DOHH2 (cell line): ENCODE data around the gene PLXNA2.

Experiments
- CTCF ChIP-seq: fragments of 200-600 bp; sonication (generic); IDR thresholded peaks from one replicate; pipeline ENCODE4 v1.5.1; 2014; ENCODE audit warnings: antibody characterized with exemption, mild to moderate bottlenecking, low read depth, low read length; ENCODE audit not compliant: poor library complexity, severe bottlenecking
- EZH2phosphoT487 ChIP-seq: fragments of 200-600 bp; sonication (generic); IDR thresholded peaks from 2 replicates; pipeline ENCODE4 v1.6.1; 2017; ENCODE audit warnings: borderline replicate concordance, mild to moderate bottlenecking, antibody characterized with exemption, low read length, moderate library complexity, mixed read lengths

GRCh38 chr1:208258277-208258676 is 14.1 kb upstream of the PLXNA2 start:
- TF ChIP-seq CTCF (no peak), EZH2phosphoT487 (no peak)
